ENCODE results near the gene CD69. TPM values are rescaled to one million over a fixed set of nuclear protein-coding genes. Genes with fewer than 3 reads are reported as not detected.
A peak's percentile ranks its signal among the peaks of the same experiment; 100 is the strongest.

The CD69 gene
- total and polyA plus RNA-seq, 2 donors (not counting 1 experiment from before 2014, with no cell fraction given): 45.1 to 997 TPM

- H3K27me3 Mint-ChIP-seq: no peaks in the 10 kb centered on the region
- H3K27ac Mint-ChIP-seq: no peak overlapping the region
- no peak overlapping the region for H3K4me3 Mint-ChIP-seq
- no peak overlapping the region for H3K27ac ChIP-seq (ENCODE audit: low read length in 2 of 2)
- H3K4me1 ChIP-seq (ENCODE audit: control insufficient read depth in 2 of 2, insufficient read depth in 2 of 2, low read length in 2 of 2): peaks cover 30 to 42% of the 10 kb centered on the region in 2 donors
- peaks cover 53% of the 10 kb centered on the region for H3K4me1 Mint-ChIP-seq
- no peak for TF ChIP-seq CTCF (IDR thresholded peaks at IDR 0.05)
- TF ChIP-seq EZH2 (IDR thresholded peaks at IDR 0.05; ENCODE audit: borderline replicate concordance, insufficient read depth, low read depth, low read length, poor library complexity, severe bottlenecking): no peak
- H3K9me3 Mint-ChIP-seq (ENCODE audit: insufficient read depth): peaks cover 3% of the 10 kb centered on the region
- ATAC-seq (ENCODE audit: low read depth): no peak
- H3K4me3 ChIP-seq (ENCODE audit: control extremely low read depth in 1 of 5, extremely low read depth in 1 of 5, insufficient read depth in 1 of 5, low read depth in 2 of 5, low read length in 4 of 5): peak overlapping the region in 1 of 5 experiments; percentile 2
- intact Hi-C loops (cut with micrococcal nuclease): loop anchor here (1.0 kb wide), 1 partner anchor 33 kb away; the partner anchor contains the start of gene CD69
- ChIA-PET POLR2A (interaction anchor here (0.7 kb wide), 1 partner anchor 9 kb away, joined by 3 read pairs; no protein-coding TSS in a partner anchor), CTCF (interaction anchor here (1.2 to 1.7 kb wide), 2 partner anchors 37 to 43 kb away, joined by 3 to 14 read pairs; no protein-coding TSS in a partner anchor)
- H2AFZ ChIP-seq (ENCODE audit: insufficient read depth, low read depth, low read length, poor library complexity, severe bottlenecking): no peak overlapping the region
- DNase-seq: no peak
- no CpG with 5 or more reads among the region's 2 CpGs for WGBS (ENCODE audit: insufficient coverage)
- H3K27me3 ChIP-seq (replicated peaks in 1 of 4; ENCODE audit: control extremely low read depth in 1 of 4, control insufficient read depth in 3 of 4, insufficient read depth in 4 of 4, low read length in 3 of 4): no peaks in the 10 kb centered on the region
- H3K9me3 ChIP-seq (ENCODE audit: control extremely low read depth in 1 of 3, control insufficient read depth in 2 of 3, insufficient read depth in 1 of 3, low read length in 2 of 3): peaks cover 0 to 5% (median 4%) of the 10 kb centered on the region in 3 donors
- H4K20me1 ChIP-seq (ENCODE audit: control insufficient read depth, insufficient read depth, low read length, poor library complexity, severe bottlenecking): no peaks in the 10 kb centered on the region
- H3K36me3 ChIP-seq (replicated peaks in 1 of 2; ENCODE audit: control extremely low read depth in 1 of 2, control insufficient read depth in 1 of 2, extremely low read depth in 1 of 2, insufficient read depth in 2 of 2, low read length in 1 of 2): no peaks in the 10 kb centered on the region
- H3K79me2 ChIP-seq (ENCODE audit: control insufficient read depth, insufficient read depth, low read length): peaks cover 26% of the 10 kb centered on the region
- peak overlapping the region; percentile 64 for H3K4me2 ChIP-seq (replicated peaks; ENCODE audit: low read depth, low read length, poor library complexity, severe bottlenecking)
- no peak overlapping the region for H3K9ac ChIP-seq (ENCODE audit: low read length)
These were observed 32.4 kb upstream of the CD69 start for GRCh38 chr12:9792961-9793617.
